22Rv1 (cell line): ENCODE measurements around the gene RBKS.
A peak's percentile ranks its signal among the peaks of the same experiment; 100 is the strongest.

Experiments
- H3K27ac ChIP-seq: fragments of 450-650 bp; 2 replicates; pipeline ENCODE4 v1.5.1; 2017
- CTCF ChIP-seq: fragments of 450-650 bp; IDR thresholded peaks from 2 replicates; pipeline ENCODE4 v1.5.1; 2017; ENCODE audit warnings: mild to moderate bottlenecking
- ZFX ChIP-seq: fragments of 450-650 bp; IDR thresholded peaks from 2 replicates; pipeline ENCODE4 v1.6.1; 2017; ENCODE audit warnings: antibody characterized with exemption, borderline replicate concordance

Gene RBKS

GRCh38 chr2:27890146-27890923 is at the start of gene RBKS, which contains the start of gene BABAM2:
RBKS (minus strand) TSS chr2:27890387; CDS start chr2:27890345, 42 bp downstream.
BABAM2 (plus strand) TSS chr2:27890729; CDS start chr2:27894557, 3,828 bp downstream.
- H3K27ac ChIP-seq: peak within 1 kb of the TSS; percentile 72
- no peak for TF ChIP-seq CTCF
- TF ChIP-seq ZFX: no peak

GRCh38 chr2:27935026-27935425 is 44.8 kb upstream of the RBKS start:
- H3K27ac ChIP-seq: no peak overlapping the region
- TF ChIP-seq CTCF (no peak), ZFX (no peak)

GRCh38 chr2:27932396-27932795 is 42.2 kb upstream of the RBKS start:
- no peak overlapping the region for H3K27ac ChIP-seq
- TF ChIP-seq ZFX: no peak
- no peak for TF ChIP-seq CTCF

GRCh38 chr2:27931361-27931950 is 41.3 kb upstream of the RBKS start:
- TF ChIP-seq ZFX: no peak
- no peak for TF ChIP-seq CTCF
- H3K27ac ChIP-seq: no peak overlapping the region

- no peak for TF ChIP-seq CTCF
- TF ChIP-seq ZFX: no peak
- no peak overlapping the region for H3K27ac ChIP-seq
Measured at GRCh38 chr2:27929916-27930486, 39.8 kb upstream of the RBKS start.

GRCh38 chr2:27925766-27926472 is 35.7 kb upstream of the RBKS start:
- no peak for TF ChIP-seq CTCF
- TF ChIP-seq ZFX: no peak

More at GRCh38 chr2:27925766-27926472, 35.7 kb upstream of the RBKS start:
- no peak overlapping the region for H3K27ac ChIP-seq
